ENCODE results near the gene BTG1.
A peak's percentile ranks its signal among the peaks of the same experiment; 100 is the strongest.

Gene BTG1

GRCh38 chr12:92145731-92146496, at the start of gene BTG1:
Gene BTG1, minus strand, starts transcription at chr12:92145846. Its CDS starts 311 bp downstream, at chr12:92145535.
- peak; percentile 98 for DNase-seq

GRCh38 chr12:92194561-92194960, 48.9 kb upstream of the BTG1 start:
- no peak for DNase-seq

GRCh38 chr12:92193846-92194245, 48.2 kb upstream of the BTG1 start:
- no peak for DNase-seq

- no peak for DNase-seq
Measured at GRCh38 chr12:92193063-92193462, 47.4 kb upstream of the BTG1 start.

- DNase-seq, result no peak
Measured at GRCh38 chr12:92192360-92192759, 46.7 kb upstream of the BTG1 start.

- DNase-seq, result no peak
Measured at GRCh38 chr12:92191061-92191460, 45.4 kb upstream of the BTG1 start.

GRCh38 chr12:92188517-92189188, 43.0 kb upstream of the BTG1 start:
- DNase-seq, result no peak

- no peak for DNase-seq
Measured at GRCh38 chr12:92186038-92186470, 40.4 kb upstream of the BTG1 start.

- DNase-seq, result peak; percentile 42
Measured at GRCh38 chr12:92185052-92185451, 39.4 kb upstream of the BTG1 start.

- DNase-seq, result no peak
Measured at GRCh38 chr12:92183575-92183974, 37.9 kb upstream of the BTG1 start.

GRCh38 chr12:92178340-92178739, 32.7 kb upstream of the BTG1 start:
- DNase-seq, result no peak

GRCh38 chr12:92176646-92177045, 31.0 kb upstream of the BTG1 start:
- no peak for DNase-seq

- no peak for DNase-seq
Measured at GRCh38 chr12:92175961-92176360, 30.3 kb upstream of the BTG1 start.

GRCh38 chr12:92170050-92170449, 24.4 kb upstream of the BTG1 start:
- DNase-seq, result no peak

- DNase-seq, result no peak
Measured at GRCh38 chr12:92167075-92167474, 21.4 kb upstream of the BTG1 start.

- no peak for DNase-seq
Measured at GRCh38 chr12:92164712-92165111, 19.1 kb upstream of the BTG1 start.

GRCh38 chr12:92162079-92162478, 16.4 kb upstream of the BTG1 start:
- DNase-seq, result no peak

GRCh38 chr12:92158796-92159439, 13.3 kb upstream of the BTG1 start:
- no peak for DNase-seq

- no peak for DNase-seq
Measured at GRCh38 chr12:92156704-92157395, 11.2 kb upstream of the BTG1 start.

- DNase-seq, result no peak
Measured at GRCh38 chr12:92156139-92156538, 10.5 kb upstream of the BTG1 start.

GRCh38 chr12:92155733-92156132, 10.1 kb upstream of the BTG1 start:
- DNase-seq, result no peak

- DNase-seq, result no peak
Measured at GRCh38 chr12:92151916-92152315, 6.3 kb upstream of the BTG1 start.

- DNase-seq, result no peak
Measured at GRCh38 chr12:92149563-92149962, 3.9 kb upstream of the BTG1 start.
